Progenitor cell of endocrine pancreas (in vitro differentiated cells): ENCODE data around the gene TKT. TPM values are rescaled to one million over a fixed set of nuclear protein-coding genes. Genes with fewer than 3 reads are reported as not detected.
A peak's percentile ranks its signal among the peaks of the same experiment; 100 is the strongest.

ENCODE experiments used
- DNase-seq: peaks from one replicate; pipeline ENCODE4 v3.0.0; 2021; ENCODE audit warnings: low spot score; ENCODE audit not compliant: unreplicated experiment
- H3K27ac Mint-ChIP-seq: 2 replicates; pipeline ENCODE4 v1.8.0; 2021; ENCODE audit warnings: mild to moderate bottlenecking, moderate library complexity, mixed read lengths
- H3K27me3 Mint-ChIP-seq: 2 replicates; pipeline ENCODE4 v1.8.0; 2021; ENCODE audit warnings: mixed read lengths
- H3K36me3 Mint-ChIP-seq: 2 replicates; pipeline ENCODE4 v1.8.0; 2022; ENCODE audit warnings: mixed read lengths; ENCODE audit not compliant: insufficient read depth
- H3K4me1 Mint-ChIP-seq: 2 replicates; pipeline ENCODE4 v1.8.0; 2021; ENCODE audit warnings: low read depth, mixed read lengths
- H3K4me3 Mint-ChIP-seq: 2 replicates; pipeline ENCODE4 v1.8.0; 2021; ENCODE audit warnings: low read depth, mild to moderate bottlenecking, moderate library complexity, mixed read lengths
- H3K9me3 Mint-ChIP-seq: 2 replicates; pipeline ENCODE4 v1.8.0; 2021; ENCODE audit warnings: low read depth, mixed read lengths
- total RNA-seq: library from RNA; stranded (reverse); gene quantifications from 2 replicates; pipeline ENCODE4 v1.2.1, GENCODE V29; 2021
- TF ChIP-seq, protein P1 (sequence below): fragments of 200-600 bp; sonication (generic); IDR thresholded peaks from one replicate; pipeline ENCODE4 v1.5.0; 2021; ENCODE audit warnings: antibody characterized with exemption, mild to moderate bottlenecking; ENCODE audit not compliant: unreplicated experiment

Gene TKT
- total RNA-seq, 1 donor from 2014 or later: 250 TPM

DNA sequence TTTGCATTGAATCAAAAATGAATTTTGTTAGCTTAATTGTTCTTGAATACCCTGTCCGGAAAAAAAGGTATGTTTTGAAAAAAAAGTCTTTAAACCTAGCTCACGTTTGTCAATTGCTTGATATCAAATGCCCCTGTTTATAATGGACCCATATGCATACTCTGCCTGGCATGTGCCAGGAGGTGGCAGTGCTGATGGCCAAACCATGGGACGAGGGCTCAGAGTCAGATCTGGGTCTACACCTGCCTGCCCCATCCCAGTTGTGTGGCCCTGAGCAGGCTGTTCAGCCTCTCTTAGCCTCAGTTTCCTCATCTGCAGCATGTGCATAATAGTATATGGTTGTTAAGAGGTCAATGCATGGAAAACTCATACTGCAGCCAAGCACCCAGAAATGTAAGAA, 56.0 kb downstream of the TKT start:
- Mint-ChIP-seq H3K9me3 (no peaks in the 10 kb centered on the region), H3K36me3 (no peaks in the 10 kb centered on the region), H3K27me3 (peaks cover 13% of the 10 kb centered on the region), H3K4me3 (no peak overlapping the region), H3K27ac (no peak overlapping the region), H3K4me1 (no peaks in the 10 kb centered on the region)
- DNase-seq: no peak
- TF ChIP-seq, protein P1, sequence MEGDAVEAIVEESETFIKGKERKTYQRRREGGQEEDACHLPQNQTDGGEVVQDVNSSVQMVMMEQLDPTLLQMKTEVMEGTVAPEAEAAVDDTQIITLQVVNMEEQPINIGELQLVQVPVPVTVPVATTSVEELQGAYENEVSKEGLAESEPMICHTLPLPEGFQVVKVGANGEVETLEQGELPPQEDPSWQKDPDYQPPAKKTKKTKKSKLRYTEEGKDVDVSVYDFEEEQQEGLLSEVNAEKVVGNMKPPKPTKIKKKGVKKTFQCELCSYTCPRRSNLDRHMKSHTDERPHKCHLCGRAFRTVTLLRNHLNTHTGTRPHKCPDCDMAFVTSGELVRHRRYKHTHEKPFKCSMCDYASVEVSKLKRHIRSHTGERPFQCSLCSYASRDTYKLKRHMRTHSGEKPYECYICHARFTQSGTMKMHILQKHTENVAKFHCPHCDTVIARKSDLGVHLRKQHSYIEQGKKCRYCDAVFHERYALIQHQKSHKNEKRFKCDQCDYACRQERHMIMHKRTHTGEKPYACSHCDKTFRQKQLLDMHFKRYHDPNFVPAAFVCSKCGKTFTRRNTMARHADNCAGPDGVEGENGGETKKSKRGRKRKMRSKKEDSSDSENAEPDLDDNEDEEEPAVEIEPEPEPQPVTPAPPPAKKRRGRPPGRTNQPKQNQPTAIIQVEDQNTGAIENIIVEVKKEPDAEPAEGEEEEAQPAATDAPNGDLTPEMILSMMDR: no peak

DNA sequence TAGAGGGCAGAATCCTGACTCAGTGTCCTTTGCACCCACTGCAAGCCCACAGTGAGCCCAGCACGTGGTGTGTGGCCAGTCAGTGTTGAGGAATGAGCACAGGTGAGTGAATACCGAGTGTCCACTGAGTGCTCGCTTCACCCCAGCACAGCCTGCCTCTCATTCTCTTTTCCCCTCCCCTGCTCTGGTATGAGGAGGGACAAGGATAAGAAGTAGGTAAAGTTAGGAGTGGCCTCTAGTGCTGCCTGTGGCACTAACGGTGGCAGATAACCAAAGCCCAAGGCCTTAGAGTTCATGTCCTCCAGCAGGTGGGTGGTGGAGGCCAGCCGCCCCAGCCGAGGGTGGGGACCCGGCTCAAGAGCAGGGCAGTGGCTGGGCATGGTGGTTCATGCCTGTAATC, 56.8 kb downstream of the TKT start:
- no peak for DNase-seq
- H3K36me3 Mint-ChIP-seq: no peaks in the 10 kb centered on the region
- H3K9me3 Mint-ChIP-seq: no peaks in the 10 kb centered on the region
- H3K4me1 Mint-ChIP-seq: no peaks in the 10 kb centered on the region
- TF ChIP-seq, protein P1: no peak
- no peak overlapping the region for H3K4me3 Mint-ChIP-seq
- no peak overlapping the region for H3K27ac Mint-ChIP-seq
- H3K27me3 Mint-ChIP-seq: peaks cover 13% of the 10 kb centered on the region

DNA sequence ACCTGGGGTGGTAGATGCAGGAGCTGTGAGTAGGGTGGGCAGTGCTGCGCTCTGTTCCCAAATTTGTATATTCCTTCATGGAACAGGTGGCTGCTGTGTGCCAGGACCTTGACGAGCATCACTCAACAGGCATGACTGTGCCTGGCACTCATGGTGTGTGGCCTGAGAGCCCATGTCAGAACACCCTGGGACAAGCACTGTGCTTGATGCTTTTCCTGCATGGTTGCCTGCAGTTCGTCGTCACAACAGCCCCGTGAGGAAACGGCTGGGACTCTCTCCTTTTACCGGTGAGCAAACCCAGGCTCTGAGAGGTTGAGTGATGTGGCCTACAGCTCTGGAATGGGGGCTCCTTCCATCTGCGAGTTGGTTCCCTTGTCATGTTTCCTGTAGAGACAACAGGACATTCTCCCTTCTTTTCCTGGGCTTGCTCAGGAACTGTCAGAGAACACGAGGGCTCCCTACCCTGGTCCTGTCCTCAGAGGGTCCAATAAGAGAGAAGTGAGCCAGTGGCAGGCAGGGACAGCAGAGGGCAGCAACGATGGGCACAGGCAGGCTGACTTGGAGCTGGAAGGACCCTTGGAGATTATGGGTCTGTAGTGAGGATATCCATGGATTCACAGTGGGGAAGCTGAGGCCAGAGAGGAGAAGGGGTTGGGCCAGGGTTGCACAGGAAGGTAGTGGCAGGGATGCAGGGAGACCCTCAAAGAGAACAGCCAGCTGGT, 57.4 kb downstream of the TKT start:
- H3K4me1 Mint-ChIP-seq: no peaks in the 10 kb centered on the region
- H3K4me3 Mint-ChIP-seq: no peak overlapping the region
- H3K36me3 Mint-ChIP-seq: no peaks in the 10 kb centered on the region
- H3K27me3 Mint-ChIP-seq: peaks cover 13% of the 10 kb centered on the region
- H3K27ac Mint-ChIP-seq: no peak overlapping the region
- DNase-seq: no peak
- TF ChIP-seq, protein P1: peak; percentile 8
- no peaks in the 10 kb centered on the region for H3K9me3 Mint-ChIP-seq

DNA sequence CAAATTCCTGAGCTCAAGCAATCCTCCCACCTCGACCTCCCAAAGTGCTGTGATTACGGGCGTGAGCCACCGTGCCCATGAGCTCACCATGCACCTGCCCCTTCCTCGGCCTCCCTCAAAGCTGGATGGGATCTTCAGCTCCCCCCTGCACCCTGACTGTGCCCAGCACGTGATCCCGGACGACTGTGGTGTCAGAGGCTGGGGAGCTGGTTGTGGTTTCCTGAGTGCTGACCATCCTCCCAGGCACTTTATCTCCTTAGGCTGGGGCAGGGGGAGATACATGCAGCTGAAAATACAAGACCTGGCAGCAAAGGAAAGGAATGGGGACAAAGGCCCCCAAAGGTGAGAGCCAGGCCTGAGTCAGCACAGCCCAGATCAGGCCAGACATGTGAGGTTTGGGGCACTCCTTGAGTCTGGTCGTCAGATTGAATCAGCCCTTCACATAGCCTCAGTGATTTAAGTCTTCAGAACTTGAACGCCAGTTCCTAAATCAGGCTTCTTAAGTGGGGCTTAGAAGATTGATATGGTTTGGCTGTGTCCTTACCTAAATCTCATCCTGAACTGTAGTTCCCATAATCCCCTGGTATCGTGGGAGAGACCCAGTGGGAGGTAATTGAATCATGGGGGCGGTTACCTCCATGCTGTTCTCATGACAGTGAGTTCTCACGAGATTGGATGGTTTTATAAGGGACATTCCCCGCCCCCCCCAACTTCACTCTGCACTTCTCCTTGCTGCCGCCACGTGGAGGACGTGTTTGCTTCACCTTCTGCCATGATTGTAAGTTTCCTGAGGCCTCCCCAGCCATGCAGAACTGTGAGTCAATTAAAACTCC, 59.0 kb downstream of the TKT start:
- Mint-ChIP-seq H3K36me3 (peaks cover 2% of the 10 kb centered on the region), H3K4me1 (no peaks in the 10 kb centered on the region), H3K27ac (peak overlapping the region; percentile 1), H3K4me3 (no peak overlapping the region), H3K9me3 (no peaks in the 10 kb centered on the region), H3K27me3 (peaks cover 13% of the 10 kb centered on the region)
- TF ChIP-seq, protein P1: no peak
- DNase-seq: no peak
